Umbilical cord (tissue), 2 donors: ENCODE results near the gene TFCP2. TPM values are rescaled to one million over a fixed set of nuclear protein-coding genes. Genes with fewer than 3 reads are reported as not detected.
A peak's percentile ranks its signal among the peaks of the same experiment; 100 is the strongest.
"Not testable (repeated sequence)": the region's sequence is repeated elsewhere in the genome, so short reads cannot be mapped to it uniquely, and the experiment has no call there.

ENCODE experiments used
- DNase-seq: peaks from one replicate; pipeline ENCODE4 v3.0.0-alpha.2; 2015; ENCODE audit warnings: low spot score
- total RNA-seq: library from RNA; depleted of rRNA; stranded (reverse); fragments of >200 nt; gene quantifications from one replicate; pipeline ENCODE4 v1.2.3, GENCODE V29; 2014; ENCODE audit warnings: low replicate concordance; ENCODE audit not compliant: insufficient read depth

Gene TFCP2
- total RNA-seq, 1 donor from 2014 or later: 10.6 TPM

- peak; percentile 63 for DNase-seq
Observed at GRCh38 chr12:51082561-51083125, 90.3 kb downstream of the TFCP2 start.

- no peak for DNase-seq
Observed at GRCh38 chr12:51081421-51081820, 91.5 kb downstream of the TFCP2 start.

GRCh38 chr12:51080136-51080535 is 92.8 kb downstream of the TFCP2 start:
- DNase-seq: no peak

GRCh38 chr12:51078866-51079265 is 94.1 kb downstream of the TFCP2 start:
- not testable (repeated sequence) for DNase-seq

GRCh38 chr12:51078346-51078745 is 94.6 kb downstream of the TFCP2 start:
- DNase-seq: not testable (repeated sequence)

- DNase-seq: peak; percentile 42
Observed at GRCh38 chr12:51077930-51078329, 95.0 kb downstream of the TFCP2 start.

- no peak for DNase-seq
Observed at GRCh38 chr12:51076236-51076930, 96.6 kb downstream of the TFCP2 start.

GRCh38 chr12:51075390-51075789 is 97.5 kb downstream of the TFCP2 start:
- DNase-seq: no peak

- DNase-seq: no peak
Observed at GRCh38 chr12:51071663-51072062, 101.3 kb downstream of the TFCP2 start.

GRCh38 chr12:51070004-51070403 is 102.9 kb downstream of the TFCP2 start:
- DNase-seq: peak; percentile 93

GRCh38 chr12:51067771-51068170 is 105.2 kb downstream of the TFCP2 start:
- DNase-seq: no peak

- no peak for DNase-seq
Observed at GRCh38 chr12:51067229-51067628, 105.7 kb downstream of the TFCP2 start.

GRCh38 chr12:51065530-51065929 is 107.4 kb downstream of the TFCP2 start:
- no peak for DNase-seq

GRCh38 chr12:51062631-51063397 is 110.1 kb downstream of the TFCP2 start:
- DNase-seq: no peak

GRCh38 chr12:51059086-51059485 is 113.8 kb downstream of the TFCP2 start:
- peak; percentile 8 for DNase-seq

GRCh38 chr12:51056242-51056641 is 116.7 kb downstream of the TFCP2 start:
- DNase-seq: no peak

- DNase-seq: no peak
Observed at GRCh38 chr12:51055060-51055459, 117.9 kb downstream of the TFCP2 start.

GRCh38 chr12:51051787-51052186 is 121.1 kb downstream of the TFCP2 start:
- no peak for DNase-seq

- no peak for DNase-seq
Observed at GRCh38 chr12:51049525-51049924, 123.4 kb downstream of the TFCP2 start.

- no peak for DNase-seq
Observed at GRCh38 chr12:51048661-51049251, 124.2 kb downstream of the TFCP2 start.

GRCh38 chr12:51047655-51048540 is 125.0 kb downstream of the TFCP2 start, which contains the start of gene LETMD1:
TSS of gene LETMD1 (plus strand) at chr12:51048327. CDS start at chr12:51048357, 30 bp downstream.
- DNase-seq: peak; percentile 100
